PFSK-1 (cell line): Measurements from ENCODE around the gene STARD3NL.

ENCODE experiments used
- FOXP2 ChIP-seq: optimal IDR thresholded peaks from 2 replicates; pipeline ENCODE3; 2011; ENCODE audit warnings: borderline replicate concordance, control low read depth, inconsistent platforms; ENCODE audit not compliant: insufficient read depth; ENCODE audit errors: extremely low read length, extremely low read depth
- POLR2AphosphoS5 ChIP-seq: IDR thresholded peaks from 2 replicates; pipeline ENCODE4 v1.6.1; 2012; ENCODE audit warnings: low read depth, mild to moderate bottlenecking, control low read depth, low read length, moderate library complexity
- REST ChIP-seq, 2 experiments: IDR thresholded peaks; 2 replicates each; pipeline versions ENCODE4 v1.6.1 to v1.8.0; 2011 to 2012; ENCODE audit warnings: low read depth in 2 of 2, low read length in 2 of 2, control low read depth in 1 of 2, inconsistent platforms in 1 of 2, mild to moderate bottlenecking in 1 of 2, moderate library complexity in 1 of 2; ENCODE audit not compliant: insufficient read depth in 1 of 2
- SIN3A ChIP-seq: IDR thresholded peaks from 2 replicates; pipeline ENCODE4 v1.6.1; 2012; ENCODE audit warnings: mild to moderate bottlenecking, low read length, moderate library complexity, borderline replicate concordance; ENCODE audit not compliant: insufficient read depth
- TAF1 ChIP-seq: IDR thresholded peaks from 2 replicates; pipeline ENCODE4 v1.6.1; 2012; ENCODE audit warnings: low read length, control low read depth, borderline replicate concordance; ENCODE audit not compliant: insufficient read depth

STARD3NL gene

GRCh38 chr7:38235606-38236005 is 57.6 kb downstream of the STARD3NL start:
- TF ChIP-seq TAF1: no peak
- TF ChIP-seq REST (IDR thresholded peaks at IDR 0.05; ENCODE audit: insufficient read depth in 1 of 2, low read depth in 2 of 2, low read length in 2 of 2): no peak
- TF ChIP-seq POLR2AphosphoS5: no peak
- TF ChIP-seq SIN3A: no peak
- no peak for TF ChIP-seq FOXP2

- TF ChIP-seq TAF1: no peak
- no peak for TF ChIP-seq FOXP2
- TF ChIP-seq SIN3A: no peak
- TF ChIP-seq POLR2AphosphoS5: no peak
- TF ChIP-seq REST (IDR thresholded peaks at IDR 0.05; ENCODE audit: insufficient read depth in 1 of 2, low read depth in 2 of 2, low read length in 2 of 2): no peak
These were observed 63.0 kb downstream of the STARD3NL start for GRCh38 chr7:38241071-38241470.

GRCh38 chr7:38242814-38243213 is 64.8 kb downstream of the STARD3NL start:
- TF ChIP-seq POLR2AphosphoS5 (no peak), TAF1 (no peak), REST (IDR thresholded peaks at IDR 0.05; ENCODE audit: insufficient read depth in 1 of 2, low read depth in 2 of 2, low read length in 2 of 2) (no peak)

GRCh38 chr7:38244516-38244915 is 66.5 kb downstream of the STARD3NL start:
- TF ChIP-seq FOXP2: no peak
- no peak for TF ChIP-seq TAF1
- TF ChIP-seq POLR2AphosphoS5: no peak
- TF ChIP-seq REST (IDR thresholded peaks at IDR 0.05; ENCODE audit: insufficient read depth in 1 of 2, low read depth in 2 of 2, low read length in 2 of 2): no peak
- TF ChIP-seq SIN3A: no peak

- TF ChIP-seq SIN3A (no peak), REST (IDR thresholded peaks at IDR 0.05; ENCODE audit: insufficient read depth in 1 of 2, low read depth in 2 of 2, low read length in 2 of 2) (no peak), TAF1 (no peak), FOXP2 (no peak), POLR2AphosphoS5 (no peak)
These were observed 67.4 kb downstream of the STARD3NL start for GRCh38 chr7:38245409-38245977.
